HG03103 (cell line): ENCODE results near the gene DHRSX.
A peak's percentile ranks its signal among the peaks of the same experiment; 100 is the strongest.
"Not testable (repeated sequence)": the region's sequence is repeated elsewhere in the genome, so short reads cannot be mapped to it uniquely, and the experiment has no call there.

ENCODE experiments used
- ATAC-seq: cut with Tn5 transposase; IDR thresholded peaks from one replicate; pipeline ENCODE4 v1.9.1; 2021; ENCODE audit warnings: low read depth; ENCODE audit not compliant: unreplicated experiment

Gene DHRSX

DNA sequence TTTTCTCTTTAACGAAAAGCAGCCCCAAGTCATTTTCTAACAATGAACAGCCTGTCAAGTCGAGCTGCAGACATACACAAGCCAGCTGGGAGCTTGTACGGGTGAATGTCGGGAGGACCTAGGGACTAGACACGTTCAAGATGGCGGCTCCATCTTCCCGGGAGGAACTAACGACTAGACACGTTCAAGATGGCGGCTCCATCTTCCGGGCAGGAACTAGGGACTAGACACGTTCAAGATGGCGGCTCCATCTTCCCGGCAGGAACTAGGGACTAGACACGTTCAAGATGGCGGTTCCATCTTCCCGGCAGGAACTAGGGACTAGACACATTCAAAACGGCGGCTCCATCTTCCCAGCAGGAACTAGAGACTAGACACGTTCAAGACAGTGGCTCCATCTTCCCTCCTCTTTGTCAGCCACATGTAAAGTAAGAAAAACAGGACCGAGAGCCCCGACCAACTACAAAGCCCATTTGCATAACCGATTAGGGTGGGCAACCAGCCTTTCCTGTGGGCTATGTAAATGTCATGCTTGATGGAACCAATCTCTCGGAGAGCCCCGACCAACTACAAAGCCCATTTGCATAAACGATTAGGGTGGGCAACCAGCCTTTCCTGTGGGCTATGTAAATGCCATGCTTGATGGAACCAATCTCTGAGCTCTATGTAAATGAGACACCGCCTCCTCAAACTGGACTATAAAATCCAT lies 175.5 kb downstream of the DHRSX start:
- peak; percentile 53 for ATAC-seq

DNA sequence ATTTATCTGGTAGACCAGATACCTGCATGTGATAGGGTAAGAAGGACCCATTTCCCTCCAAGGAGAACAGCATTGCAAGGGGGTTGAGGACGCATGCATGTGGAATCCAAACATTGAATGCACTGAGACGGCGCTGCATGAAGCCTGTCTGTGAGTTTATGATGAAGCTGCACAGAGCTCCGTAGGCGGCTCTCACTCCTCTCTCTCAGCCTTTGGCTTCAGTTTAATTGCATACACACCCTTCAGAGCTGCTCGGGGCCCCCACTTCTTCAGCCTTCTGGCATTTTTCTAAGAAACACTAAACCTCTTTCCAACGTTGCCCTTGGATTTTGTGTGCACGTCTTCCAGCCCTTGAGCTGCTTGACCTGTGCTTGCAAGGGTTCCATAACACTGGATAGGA lies 176.6 kb downstream of the DHRSX start:
- ATAC-seq = no peak

GRCh38 chrX:2321411-2321810 lies 179.4 kb downstream of the DHRSX start:
- ATAC-seq = no peak

DNA sequence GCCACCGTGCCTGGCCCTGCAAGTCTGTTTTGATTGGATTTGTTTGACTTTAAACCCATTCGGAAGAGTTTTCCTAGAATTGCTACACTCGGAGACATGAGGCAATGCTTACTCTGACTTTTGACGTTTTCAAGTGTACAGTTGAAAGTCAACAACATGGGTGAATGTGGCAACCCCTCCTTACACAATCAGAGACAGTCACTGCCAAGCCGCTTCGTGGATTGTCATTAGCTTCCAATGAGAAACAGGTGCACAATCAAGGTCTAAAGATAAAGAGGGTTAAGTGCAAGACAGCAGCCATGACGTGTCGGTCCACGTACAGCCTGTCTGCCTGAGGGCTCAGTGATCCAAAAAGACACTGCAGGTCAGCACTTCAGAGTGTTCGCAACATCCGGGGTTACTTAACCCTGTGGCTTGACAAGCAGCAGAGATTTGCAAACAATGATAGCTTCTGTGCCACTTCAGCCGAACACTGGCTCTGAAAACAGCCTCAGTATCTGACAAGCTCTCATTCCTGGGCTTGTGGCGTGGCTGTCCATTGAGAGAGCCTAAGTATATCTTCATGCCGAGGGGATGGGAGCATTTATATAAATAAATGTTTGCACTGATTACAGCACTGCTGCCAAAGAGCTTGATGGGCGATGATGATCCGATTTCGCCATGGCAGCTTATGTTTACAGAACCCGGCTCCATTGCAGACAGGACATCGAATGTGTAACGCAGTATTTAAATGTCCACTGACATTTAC lies 180.0 kb downstream of the DHRSX start:
- ATAC-seq = no peak

GRCh38 chrX:2320089-2320488 lies 180.7 kb downstream of the DHRSX start:
- no peak for ATAC-seq

DNA sequence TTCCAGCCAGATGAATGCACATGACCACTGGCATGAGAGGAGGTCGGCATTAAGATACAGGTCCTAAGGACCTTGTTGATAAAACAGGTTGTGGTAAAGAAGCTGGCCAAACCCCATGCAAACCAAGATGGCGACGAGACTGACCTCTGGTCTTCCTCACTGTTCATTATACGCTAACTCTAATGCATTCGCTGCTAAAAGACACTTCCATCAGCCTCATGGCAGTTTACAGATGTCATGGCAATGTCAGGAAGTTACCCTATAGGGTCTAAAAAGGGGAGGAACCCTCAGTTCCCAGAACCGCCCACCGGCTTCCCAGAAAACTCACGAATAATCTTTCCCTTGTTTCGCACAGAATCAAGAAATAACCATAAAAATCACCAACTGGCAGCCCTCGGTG lies 182.4 kb downstream of the DHRSX start:
- no peak for ATAC-seq

GRCh38 chrX:2317527-2318055 lies 183.2 kb downstream of the DHRSX start:
- no peak for ATAC-seq

DNA sequence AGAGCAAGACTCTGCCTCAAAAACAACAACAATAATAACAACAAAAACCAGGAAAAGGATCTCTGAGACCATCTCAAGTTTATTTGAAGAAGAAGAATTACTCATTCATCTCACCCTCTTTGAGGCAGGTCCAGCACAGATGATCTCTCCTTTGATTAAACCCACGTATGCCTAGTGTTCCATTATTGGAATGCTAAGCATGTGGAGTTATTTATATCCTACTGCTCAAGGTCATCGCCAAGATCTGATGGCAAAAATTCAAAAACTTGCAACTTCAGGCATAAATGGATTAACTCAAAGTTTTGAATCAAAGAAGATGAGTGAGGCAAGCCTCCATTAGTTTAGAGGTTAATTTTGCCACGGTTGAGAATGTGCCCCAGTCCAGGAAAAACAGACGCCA lies 184.2 kb downstream of the DHRSX start:
- ATAC-seq = no peak

DNA sequence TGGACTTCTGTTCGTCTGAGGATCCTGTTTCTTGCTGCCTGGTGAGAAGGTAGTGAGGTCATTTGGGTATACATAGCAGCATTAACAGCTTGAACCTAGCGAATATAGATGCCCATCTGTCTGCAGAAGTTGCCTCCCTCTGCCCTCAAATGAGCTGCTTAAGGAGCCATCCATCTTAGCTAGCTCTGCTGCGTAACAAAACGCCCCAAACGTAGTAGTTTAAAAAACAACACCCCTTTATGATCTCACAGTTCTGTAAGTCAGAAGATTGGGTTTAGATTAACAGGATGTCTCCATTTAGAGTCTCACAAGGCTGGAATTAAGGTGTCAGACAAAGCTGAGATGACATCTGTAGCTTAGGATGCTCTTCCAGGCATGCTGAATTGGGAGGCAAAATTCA lies 185.3 kb downstream of the DHRSX start:
- ATAC-seq = no peak

- ATAC-seq = no peak
Measured at GRCh38 chrX:2314831-2315365, 185.9 kb downstream of the DHRSX start.

GRCh38 chrX:2313864-2314640 lies 186.7 kb downstream of the DHRSX start:
- ATAC-seq = no peak

DNA sequence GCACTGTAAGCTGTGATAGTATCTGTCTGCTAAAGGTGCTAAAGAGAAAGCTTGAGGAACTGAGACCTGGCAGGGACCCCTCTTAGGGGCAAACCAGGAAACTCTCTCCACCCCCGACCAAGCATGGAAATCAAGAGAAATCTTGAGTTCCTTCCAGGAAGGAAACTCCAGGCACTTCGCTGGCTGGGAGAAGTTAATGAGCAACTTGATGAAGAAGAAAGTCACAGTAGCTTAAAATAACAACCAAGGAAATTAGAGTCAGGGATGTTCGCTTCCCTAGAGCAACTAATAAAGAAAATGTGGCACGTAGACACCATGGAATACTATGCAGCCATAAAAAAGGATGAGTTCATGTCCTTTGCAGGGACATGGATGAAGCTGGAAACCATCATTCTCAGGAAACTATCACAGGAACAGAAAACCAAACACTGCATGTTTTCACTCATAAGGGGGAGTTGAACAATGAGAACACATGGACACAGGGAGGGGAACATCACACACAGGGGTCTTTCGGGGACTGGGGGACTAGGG lies 188.7 kb downstream of the DHRSX start:
- ATAC-seq = not testable (repeated sequence)

DNA sequence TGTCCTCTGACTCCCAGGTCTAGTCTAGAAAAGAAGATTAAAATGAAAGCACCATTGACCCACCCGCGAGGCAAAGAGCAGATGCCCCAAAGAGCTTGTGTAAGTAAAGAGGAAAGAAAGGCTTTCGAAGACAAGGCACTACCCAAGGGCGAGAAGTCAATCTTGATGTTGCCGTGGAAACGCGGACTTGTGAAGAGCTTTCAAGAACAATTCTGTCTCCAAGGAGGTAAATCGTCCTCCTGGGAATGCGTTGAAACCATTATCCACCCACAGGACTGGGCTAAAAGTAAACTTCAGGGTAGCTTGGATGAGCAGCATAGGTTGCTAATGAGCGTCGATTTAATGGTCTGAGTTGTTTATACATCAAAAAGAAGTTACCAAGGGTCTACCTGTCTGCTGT lies 189.3 kb downstream of the DHRSX start:
- ATAC-seq = no peak

DNA sequence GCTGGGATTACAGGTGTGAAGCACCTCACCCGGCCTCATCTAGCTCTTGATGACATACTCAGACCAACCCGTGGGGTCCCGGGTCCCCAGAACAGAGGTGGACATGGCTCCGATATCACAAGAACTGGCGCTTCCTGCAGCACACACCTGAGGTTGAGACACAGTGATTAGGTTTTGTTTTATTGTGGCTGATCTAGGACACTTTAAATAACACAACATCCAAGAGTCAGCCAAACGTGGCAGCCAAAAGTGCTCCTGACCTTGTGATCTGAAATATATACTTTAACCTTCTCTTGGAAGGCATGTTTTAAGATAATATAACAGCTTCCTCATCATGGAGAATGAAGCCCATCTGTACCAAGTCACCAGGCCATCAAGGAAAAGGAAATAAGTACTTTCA lies 198.9 kb downstream of the DHRSX start:
- ATAC-seq = no peak

GRCh38 chrX:2299871-2300270 lies 200.9 kb downstream of the DHRSX start:
- no peak for ATAC-seq

GRCh38 chrX:2286731-2287130 lies 214.0 kb downstream of the DHRSX start:
- no peak for ATAC-seq

DNA sequence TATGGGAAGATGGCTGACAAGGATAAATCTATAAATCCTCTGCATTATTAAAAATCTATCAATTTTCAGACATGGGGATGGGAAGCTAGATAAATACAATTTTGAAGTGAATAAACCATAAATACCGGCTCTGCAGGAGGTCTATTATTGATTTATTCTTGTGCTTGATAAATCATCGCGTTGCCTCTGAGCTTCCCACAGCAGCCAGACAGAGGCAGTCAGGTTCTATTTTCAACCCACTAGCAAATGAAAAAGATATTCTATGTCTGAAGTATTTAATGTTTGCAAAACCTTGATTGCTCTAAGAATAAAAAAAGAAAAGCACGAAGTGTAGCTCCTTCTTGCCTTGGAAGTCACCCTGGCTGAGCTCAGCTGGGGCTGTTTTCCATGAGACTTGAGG lies 216.2 kb downstream of the DHRSX start:
- no peak for ATAC-seq

GRCh38 chrX:2284133-2284532 lies 216.6 kb downstream of the DHRSX start:
- ATAC-seq = no peak

GRCh38 chrX:2283111-2283859 lies 217.5 kb downstream of the DHRSX start:
- no peak for ATAC-seq

- no peak for ATAC-seq
Measured at GRCh38 chrX:2282490-2283090, 218.2 kb downstream of the DHRSX start.
